NCI-H226 (cell line): ENCODE data around the gene IFNA16.
"Not testable (repeated sequence)": the region's sequence is repeated elsewhere in the genome, so short reads cannot be mapped to it uniquely, and the experiment has no call there.

ENCODE experiments used
- DNase-seq: peaks from one replicate; pipeline ENCODE4 v3.0.0-alpha.2; 2015

IFNA16 gene

DNA sequence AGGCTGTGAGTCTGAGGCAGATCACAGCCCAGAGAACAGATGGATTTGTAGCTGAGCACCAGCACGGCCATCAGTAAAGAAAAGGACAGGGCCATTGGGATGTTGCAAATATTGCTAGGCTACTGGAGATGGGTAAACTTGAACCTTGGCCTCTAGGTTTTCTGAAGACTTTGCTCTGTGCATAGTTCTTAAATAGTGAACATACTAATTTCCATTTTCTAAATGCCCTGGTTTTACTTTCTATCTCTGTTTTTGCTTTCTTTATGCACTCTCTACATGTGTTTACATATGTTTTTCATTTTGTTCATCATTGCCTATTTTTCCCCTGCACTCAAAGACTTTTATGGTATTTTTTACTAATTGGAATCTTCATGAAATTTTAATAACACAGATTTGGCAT is at the start of gene IFNA16:
IFNA16 (minus strand) TSS at position 101 of the 400 bp plus-strand sequence; CDS start at position 95, 6 bp downstream.
- DNase-seq, result not testable (repeated sequence)

DNA sequence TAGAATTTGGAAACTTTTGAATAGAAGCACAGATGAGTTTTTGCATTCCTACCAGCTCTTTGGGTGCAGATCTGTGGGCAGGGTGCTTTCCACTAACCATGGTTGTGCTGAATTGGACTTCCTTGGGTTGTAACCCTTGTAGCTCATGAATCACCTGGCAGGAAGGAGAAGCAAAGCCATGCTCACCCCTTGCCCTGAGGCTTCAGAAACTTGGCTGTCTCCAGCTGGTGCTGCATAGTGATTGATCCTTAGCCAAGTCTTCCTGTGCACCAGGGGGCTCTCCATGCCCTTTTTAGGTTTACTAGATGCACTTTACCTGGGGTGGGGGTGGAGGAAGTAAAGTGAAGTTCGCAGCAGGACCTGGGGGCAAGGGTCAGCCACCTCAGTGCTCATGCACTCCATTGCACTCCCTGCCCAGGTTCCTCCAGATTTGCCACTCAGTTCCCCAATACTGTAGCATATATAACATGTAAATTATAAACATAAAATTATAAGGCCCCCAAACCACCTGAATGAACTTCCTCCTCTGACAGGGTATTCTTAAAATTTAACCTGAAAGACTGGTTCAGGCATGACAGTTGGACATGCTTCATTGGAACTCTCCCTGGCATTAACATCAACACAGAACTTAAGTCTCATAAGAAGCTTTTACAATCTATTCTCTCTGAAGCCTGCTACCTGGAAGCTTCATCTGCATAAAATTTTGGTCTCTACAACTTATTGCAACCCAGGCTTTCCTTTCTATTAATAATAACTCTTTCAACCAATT is 48.5 kb upstream of the IFNA16 start:
- DNase-seq, result no peak

DNA sequence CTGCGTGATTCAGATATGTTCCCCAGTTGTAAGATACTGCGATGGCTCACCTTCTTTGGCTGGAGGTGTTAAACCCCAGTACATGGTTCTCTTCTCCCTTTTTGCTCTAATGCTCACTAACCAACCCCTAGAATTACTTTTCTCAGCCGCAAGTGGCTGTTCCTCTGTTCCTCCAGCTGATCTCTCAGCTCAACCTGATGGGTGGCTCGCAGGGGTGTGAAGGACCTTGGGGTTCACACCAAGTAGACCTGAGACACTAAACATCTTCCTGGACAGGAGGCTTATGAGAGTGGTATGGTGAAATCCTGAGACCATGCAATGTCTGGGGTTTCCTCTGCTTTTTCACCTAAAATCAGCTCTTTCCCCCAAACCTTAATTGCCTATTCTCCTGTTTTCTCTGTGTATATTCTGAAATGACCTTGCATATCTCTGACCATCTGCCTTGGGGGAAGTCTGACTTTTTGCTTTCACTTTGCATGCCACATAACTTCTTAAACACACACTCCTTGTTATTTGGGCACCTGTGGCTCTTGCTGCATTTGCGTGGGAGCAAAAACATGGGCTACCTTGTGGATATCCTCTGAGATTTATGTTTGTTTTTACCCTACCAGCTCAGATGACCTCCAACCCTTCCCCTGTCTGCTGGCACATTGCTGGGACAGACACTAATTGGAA is 38.6 kb upstream of the IFNA16 start:
- DNase-seq, result no peak

DNA sequence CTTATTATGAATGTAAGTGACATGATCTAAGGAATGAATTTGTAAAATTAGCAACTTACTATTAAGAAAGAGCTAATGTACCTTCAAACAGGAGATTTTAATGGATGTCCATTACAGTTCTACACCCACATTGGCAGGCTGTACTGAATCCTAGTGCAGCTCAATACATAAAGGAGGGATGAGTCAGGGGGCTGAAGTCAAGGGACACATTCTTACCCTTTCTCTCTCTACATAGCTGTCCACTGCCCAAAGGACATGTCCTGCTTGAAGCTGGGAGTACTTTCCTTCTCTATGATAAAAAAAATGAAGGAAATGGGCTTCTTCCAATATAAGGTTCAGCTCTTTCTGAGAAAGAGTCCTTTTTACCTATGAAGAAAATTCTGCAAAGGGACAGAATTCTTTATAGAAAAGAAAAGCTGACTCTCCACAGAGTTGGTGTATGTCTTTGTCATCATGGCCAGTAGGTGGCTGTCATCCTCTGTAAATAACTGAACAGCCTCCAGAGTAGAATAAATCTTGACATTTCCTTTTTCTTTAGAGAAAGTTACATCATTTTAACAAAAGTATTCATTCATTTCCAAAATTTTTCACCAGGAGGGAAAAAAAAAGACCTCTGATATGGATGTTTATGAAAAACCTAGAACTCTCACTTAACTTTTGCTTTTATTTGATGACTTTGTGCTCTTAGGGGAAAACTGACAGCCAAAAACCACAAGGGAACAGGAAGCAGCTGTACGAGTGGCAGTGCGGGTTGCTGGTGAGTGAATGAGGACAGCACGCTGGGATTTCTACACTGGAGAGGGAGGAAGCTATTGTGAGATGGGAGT is 35.8 kb upstream of the IFNA16 start:
- DNase-seq, result no peak

DNA sequence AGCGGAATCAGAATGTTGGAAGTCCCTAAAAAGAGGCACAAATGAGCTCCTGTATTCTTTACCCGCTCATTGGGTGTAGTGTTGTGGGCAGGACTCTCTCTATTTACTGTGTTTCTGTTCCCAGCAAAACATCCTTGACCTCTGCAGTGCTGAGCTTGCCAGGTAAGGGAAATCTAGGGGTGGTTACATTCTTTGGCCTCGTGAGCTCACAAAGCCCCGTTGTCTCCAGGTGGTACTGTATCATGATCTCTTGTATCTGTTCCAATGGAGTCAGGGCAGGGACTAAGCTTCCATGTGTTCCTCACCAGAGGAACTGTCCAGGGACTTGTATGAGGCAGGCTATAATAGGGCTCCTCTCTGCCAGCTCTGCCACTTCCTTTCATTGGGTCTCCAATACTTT is 34.5 kb upstream of the IFNA16 start:
- DNase-seq, result no peak

DNA sequence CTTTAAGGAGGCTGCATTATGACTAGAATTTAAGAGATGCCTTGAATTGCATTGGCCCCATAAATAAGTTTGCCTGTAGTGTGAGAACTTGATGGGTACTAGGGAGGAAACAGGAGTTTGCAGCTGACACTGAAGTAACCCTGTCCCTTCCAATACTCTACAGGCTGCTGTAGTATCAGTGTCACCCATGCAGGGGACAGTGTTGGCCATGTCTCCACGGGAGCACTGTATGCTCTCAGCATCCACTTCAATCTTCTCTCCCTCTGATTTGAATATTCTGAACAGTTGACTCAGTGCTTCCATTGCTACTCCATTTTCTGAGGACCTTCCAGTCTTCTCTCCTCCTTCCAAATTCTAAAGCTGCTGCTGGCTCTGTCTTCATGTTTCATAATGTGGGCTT is 34.1 kb upstream of the IFNA16 start:
- DNase-seq, result no peak

DNA sequence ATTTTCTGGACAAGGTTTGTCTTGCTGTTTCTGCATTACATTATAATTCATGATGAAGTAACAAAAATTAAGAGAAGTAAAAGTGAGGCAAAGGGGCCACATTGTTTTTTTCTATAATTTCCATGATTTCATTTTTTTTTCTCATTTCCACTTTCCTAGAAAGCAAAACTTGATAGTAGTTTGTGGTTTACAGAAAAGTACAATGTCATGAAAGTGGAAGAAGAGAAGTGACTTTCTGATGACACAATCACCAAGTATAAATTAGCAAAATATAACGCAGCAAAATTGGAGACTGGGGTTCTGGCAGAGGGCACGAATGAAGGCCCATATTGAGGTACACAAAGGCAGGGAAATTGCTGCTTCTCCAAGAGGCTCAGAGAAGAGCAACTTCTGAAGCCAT is 27.7 kb upstream of the IFNA16 start:
- DNase-seq, result no peak

DNA sequence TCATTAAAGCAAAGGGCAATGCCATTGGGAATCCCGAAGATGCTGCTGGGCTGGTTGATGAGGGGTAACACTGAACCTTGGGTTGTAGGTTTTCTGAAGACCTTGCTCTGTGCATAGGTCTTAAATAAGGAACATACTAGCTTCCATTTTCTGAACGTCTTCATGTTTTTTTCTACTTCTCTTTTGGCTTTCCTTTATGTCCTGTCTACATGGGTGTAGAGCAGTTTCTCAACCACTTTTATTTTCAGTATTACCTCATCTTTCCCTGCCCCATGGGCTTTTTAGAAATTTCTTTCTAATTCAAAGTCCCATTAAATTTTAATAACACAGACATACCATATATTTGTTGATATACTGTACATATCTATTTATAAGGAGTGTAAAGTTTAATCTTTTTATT is 22.8 kb upstream of the IFNA16 start, which contains the start of gene IFNA14:
IFNA14 (minus strand) TSS at position 95 of the 400 bp plus-strand sequence; CDS start at position 25, 70 bp downstream.
- DNase-seq, result no peak

DNA sequence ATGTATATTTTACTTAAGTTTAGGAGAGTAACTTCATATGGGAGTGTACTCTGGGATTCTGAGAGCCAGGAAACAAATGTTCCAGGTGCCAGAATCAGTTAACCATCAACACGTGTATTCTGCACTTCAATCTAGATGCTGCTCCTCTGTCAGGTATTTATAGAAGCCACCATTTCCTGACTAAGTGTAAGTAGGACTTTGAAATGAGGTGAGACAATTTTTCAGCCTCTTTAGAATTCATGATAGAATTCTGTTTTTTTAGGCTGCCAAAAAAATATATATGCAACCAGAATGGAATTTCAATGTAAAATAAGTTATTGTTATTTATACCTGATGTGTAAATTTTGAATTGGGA is 19.2 kb upstream of the IFNA16 start:
- DNase-seq, result not testable (repeated sequence)

DNA sequence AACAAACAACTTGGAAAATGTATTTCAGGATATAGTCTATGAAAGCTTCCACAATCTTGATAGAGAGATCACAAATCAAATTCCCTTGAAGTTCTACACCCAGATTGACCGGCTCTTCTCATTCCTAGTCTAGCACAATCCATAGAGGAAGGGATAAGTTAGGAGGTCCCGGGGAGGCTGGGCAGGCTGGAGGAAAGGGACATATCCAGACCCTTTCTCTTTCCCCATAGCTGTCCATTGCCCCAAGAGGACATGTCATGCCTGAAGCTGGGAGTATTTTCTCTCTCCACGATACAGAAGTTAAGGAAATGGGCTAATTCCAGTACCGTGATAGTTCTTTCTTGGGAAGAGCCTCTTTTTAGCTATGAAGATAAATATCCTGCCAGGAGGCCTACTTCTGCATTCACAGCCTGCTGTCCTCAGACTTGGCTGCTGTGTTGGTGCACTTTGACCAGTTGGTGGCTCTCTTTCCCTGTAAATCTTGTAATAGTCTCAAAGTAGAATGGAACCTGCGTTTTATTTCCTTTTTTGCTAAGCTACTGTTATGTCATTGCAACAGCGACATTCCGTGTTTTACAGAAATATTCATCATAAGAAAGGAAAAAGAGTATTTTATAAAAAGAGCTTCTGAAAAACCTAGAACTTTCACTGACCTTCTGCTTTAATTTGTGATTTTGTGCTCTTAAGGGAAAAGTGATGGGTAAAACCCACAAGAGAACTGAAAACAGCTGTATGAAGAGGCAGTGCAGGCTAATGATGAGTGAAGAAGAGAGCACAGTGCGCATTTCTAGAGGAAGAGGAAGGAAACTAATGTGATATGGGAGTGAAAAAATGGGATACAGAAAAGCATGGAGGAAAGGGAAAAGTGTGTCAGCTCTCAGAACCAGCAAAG is 18.6 kb upstream of the IFNA16 start:
- DNase-seq, result not testable (repeated sequence)

DNA sequence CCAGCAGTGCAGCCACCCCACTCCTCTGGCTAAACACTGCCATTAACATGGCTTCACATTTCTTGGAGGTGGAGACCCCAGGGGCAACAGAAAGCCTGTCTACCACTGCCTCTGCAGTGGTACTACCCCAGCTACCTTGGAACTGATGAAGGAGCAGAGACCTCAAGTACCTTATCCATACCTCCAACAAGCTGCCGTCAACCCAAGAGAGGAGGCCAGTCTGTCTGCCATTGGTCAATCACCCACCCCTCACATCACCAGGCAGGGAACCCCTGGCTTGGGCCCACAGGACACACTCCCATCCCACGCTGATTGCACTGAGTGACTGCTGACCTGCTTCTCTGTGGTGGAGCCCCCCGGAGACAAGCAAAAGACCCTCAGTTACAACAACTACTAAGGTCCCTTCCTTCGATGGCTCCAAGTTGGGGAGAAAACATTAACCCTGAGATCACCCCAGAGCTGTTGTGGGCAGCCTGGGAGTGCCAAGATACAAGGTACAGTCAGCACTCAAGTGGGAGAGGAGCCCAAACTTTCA is 17.1 kb upstream of the IFNA16 start:
- DNase-seq, result no peak

DNA sequence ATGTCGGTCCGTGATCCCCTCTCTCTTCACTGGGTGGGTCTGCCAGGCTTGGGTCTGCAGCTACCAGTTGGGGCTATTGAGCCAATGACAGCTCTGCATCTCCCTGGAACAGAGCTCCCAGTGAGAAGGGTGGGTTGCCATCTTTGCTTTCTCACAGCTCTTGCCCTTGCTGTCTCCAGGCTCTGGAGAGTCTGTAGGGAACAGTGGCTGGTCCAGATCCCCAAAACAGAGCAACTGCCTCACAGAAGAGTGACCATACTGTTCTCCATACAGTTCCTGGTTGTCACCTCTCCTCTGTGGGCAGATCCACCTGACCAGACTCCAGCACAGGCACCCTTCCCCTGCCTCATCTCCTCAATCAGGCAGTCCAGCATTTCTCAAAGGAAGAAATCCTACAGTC is 16.1 kb upstream of the IFNA16 start:
- DNase-seq, result no peak

DNA sequence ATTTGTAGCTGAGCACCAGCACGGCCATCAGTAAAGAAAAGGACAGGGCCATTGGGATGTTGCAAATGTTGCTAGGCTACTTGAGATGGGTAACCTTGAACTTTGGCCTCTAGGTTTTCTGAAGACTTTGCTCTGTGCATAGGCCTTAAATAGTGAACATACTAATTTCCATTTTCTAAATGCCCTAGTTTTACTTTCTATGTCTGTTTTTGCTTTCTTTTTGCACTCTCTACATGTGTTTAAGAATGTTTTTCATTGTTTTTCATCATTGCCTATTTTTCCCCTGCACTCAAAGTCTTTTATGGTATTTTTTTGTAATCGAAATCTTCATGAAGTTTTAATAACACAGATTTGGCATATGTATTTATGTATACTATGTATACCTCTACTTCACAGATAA is 11.0 kb upstream of the IFNA16 start, which contains the start of gene IFNA17:
IFNA17 (minus strand) TSS at position 101 of the 400 bp plus-strand sequence; CDS start at position 52, 49 bp downstream.
- DNase-seq, result no peak

DNA sequence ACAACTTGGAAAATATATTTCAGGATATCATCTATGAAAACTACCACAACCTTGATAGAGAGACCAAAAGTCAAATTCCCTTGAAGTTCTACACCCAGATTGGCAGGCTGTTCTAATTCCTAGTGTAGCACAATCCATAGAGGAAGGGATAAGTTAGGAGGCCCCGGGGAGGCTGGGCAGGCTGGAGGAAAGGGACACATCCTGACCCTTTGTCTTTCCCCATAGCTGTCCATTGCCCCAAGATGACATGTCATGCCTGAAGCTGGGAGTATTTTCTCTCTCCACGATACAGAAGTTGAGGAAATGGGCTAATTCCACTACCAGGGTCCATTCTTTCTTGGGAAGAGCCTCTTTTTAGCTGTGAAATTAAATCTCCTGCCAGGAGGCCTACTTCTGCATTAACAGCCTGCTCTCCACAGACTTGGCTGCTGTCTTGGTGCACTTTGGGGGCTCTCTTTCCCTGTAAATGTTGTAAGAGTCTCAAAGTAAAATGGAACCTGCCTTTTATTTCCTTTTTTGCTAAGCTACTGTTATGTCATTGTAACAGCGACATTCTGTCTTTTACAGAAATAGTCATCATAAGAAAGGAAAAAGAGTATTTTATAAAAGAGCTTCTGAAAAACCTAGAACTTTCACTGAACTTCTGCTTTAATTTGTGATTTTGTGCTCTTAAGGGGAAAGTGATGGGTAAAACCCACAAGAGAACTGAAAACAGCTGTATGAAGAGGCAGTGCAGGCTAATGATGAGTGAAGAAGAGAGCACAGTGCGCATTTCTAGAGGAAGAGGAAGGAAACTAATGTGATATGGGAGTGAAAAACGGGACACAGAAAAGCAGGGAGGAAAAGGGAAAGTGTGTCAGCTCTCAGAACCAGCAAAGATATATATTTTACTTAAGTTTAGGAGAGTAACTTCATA is 3.4 kb downstream of the IFNA16 start:
- not testable (repeated sequence) for DNase-seq

DNA sequence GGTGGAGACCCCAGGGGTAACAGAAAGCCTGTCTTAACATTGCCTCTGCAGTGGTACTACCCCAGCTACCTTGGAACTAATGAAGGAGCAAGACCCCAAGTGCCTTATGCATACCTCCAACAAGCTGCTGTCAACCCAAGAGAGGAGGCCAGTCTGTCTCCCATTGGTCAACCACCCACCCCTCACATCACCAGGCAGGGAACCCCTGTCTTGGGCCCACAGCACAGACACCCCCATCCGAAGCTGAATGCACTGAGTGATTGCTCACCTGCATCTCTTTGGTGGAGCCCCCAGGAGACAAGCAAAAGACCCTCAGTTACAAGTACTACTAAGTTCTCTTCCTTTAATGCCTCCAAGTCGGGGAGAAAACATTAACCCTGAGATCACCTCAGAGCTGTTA is 5.0 kb downstream of the IFNA16 start:
- not testable (repeated sequence) for DNase-seq

DNA sequence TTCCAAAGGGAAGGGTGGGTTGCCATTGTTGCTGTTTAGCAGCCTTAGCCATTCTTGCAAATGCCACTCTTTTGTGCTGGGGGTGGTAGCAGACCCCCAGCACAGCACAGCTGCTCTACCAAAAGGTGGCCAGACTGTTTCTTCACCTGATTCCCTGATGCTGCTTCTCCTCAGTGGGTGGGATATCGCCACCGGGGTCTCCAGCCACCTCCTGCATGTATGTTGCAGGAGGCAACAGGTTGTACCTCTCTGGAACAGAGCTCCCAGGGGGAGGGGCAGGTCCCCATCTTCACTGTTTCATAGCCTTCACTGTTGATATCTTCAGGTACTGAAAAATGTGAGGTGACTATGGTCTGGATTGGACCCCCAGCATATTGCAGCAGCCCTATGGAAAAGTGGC is 6.3 kb downstream of the IFNA16 start:
- DNase-seq, result not testable (repeated sequence)

DNA sequence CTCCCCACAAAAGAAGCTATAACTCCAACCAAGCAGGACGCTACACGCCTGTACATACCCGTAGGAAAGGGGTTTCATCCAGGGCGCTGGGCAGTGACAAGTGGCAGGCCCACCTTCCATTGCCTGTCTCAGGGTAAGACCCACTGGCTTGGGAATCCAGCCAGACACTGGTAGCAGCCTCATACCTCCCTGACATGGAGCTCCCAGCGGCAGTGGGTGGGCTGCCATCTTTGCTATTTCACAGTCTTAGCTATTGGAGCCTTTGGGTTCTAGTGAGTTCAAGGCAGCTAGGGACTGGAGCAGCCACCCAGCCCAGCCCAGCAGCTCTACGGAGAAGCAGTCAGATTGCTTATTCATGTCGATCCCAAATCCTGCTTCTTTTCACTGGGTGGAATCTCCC is 6.8 kb downstream of the IFNA16 start:
- DNase-seq, result no peak

DNA sequence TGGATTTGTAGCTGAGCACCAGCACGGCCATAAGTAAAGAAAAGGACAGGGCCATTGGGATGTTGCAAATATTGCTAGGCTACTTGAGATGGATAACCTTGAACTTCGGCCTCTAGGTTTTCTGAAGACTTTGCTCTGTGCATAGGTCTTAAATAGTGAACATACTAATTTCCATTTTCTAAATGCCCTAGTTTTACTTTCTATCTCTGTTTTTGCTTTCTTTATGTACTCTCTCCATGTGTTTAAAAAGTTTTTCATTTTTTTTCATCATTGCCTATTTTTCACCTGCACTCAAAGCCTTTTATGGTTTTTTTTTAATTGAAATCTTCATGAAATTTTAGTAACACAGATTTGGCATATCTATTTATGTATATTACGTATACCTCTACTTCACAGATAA is 10.1 kb downstream of the IFNA16 start, which contains the start of gene IFNA10:
IFNA10 (minus strand) TSS at position 101 of the 400 bp plus-strand sequence; CDS start at position 55, 46 bp downstream.
- not testable (repeated sequence) for DNase-seq

DNA sequence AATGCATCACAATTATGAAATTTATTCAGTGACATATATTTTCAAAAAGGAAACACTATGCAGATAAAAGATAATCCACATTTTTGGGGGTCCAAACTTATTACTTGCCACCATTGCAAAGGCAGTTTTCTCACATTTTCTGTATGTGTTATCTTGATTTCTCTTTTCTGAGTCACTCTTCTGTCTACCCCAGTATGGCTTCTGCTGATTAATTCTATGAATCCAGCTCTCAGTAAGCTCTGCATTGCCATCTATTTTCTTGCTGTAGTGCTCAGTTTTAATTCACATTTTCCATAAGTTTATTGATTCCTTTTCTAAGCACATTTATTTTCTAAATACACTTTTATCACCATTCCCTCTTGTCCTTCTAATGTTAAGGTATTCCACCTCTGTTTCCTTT is 11.9 kb downstream of the IFNA16 start:
- DNase-seq, result no peak

DNA sequence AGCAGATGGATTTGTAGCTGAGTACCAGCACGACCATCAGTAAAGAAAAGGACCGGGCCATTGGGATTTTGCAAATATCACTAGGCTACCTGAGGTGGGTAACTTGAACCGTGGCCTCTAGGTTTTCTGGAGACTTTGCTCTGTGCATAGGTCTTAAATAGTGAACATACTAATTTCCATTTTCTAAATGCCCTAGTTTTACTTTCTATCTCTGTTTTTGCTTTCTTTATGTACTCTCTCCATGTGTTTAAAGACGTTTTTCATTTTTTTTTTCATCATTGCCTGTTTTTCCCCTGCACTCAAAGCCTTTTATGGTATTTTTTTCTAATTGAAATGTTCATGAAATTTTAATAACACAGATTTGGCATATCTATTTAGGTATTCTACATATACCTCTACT is 15.0 kb downstream of the IFNA16 start, which contains the start of gene IFNA7:
IFNA7 (minus strand) TSS at position 101 of the 400 bp plus-strand sequence; CDS start at position 61, 40 bp downstream.
- not testable (repeated sequence) for DNase-seq
